GM12878 (cell line): ENCODE results near the gene STX12. TPM values are rescaled to one million over a fixed set of nuclear protein-coding genes. Genes with fewer than 3 reads are reported as not detected.

Experiments
- ASH2L ChIP-seq: fragments of 300-600, 200-600 bp; sonication (generic); IDR thresholded peaks from 2 replicates; pipeline ENCODE4 v1.6.1; 2017; ENCODE audit warnings: low read depth, mild to moderate bottlenecking, borderline replicate concordance
- BCLAF1 ChIP-seq: fragments of 450-650 bp; IDR thresholded peaks from 2 replicates; pipeline ENCODE4 v1.6.1; 2017; ENCODE audit warnings: antibody characterized with exemption, mild to moderate bottlenecking, moderate library complexity
- MTA2 ChIP-seq: fragments of 450-650 bp; IDR thresholded peaks from 2 replicates; pipeline ENCODE4 v1.6.1; 2016; ENCODE audit warnings: low read depth, mild to moderate bottlenecking, moderate library complexity
- MYC ChIP-seq: IDR thresholded peaks from 2 replicates; pipeline ENCODE4 v1.6.1; 2011; ENCODE audit warnings: mild to moderate bottlenecking, low read length, moderate library complexity, inconsistent platforms; ENCODE audit not compliant: insufficient read depth, insufficient replicate concordance, insufficient read length, severe bottlenecking
- REST ChIP-seq: IDR thresholded peaks from 2 replicates; pipeline ENCODE4 v1.6.1; 2012; ENCODE audit warnings: mild to moderate bottlenecking, low read depth, low read length
- SMAD1 ChIP-seq: fragments of 450-650 bp; IDR thresholded peaks from 2 replicates; pipeline ENCODE4 v1.6.1; 2018; ENCODE audit warnings: mild to moderate bottlenecking, low read depth; ENCODE audit not compliant: partially characterized antibody
- STAT1 ChIP-seq: fragments of 450-650 bp; conservative IDR thresholded peaks from 2 replicates; pipeline ENCODE4 v1.6.1; 2014; ENCODE audit warnings: antibody characterized with exemption, mild to moderate bottlenecking
- ZBED1 ChIP-seq: IDR thresholded peaks from 2 replicates; pipeline ENCODE4 v1.6.1; 2016; ENCODE audit warnings: borderline replicate concordance
- ZBTB33 ChIP-seq: fragments of 450-650 bp; IDR thresholded peaks from 2 replicates; pipeline ENCODE4 v1.6.1; 2017; ENCODE audit warnings: mild to moderate bottlenecking
- ZZZ3 ChIP-seq: IDR thresholded peaks from 2 replicates; pipeline ENCODE4 v1.6.1; 2011; ENCODE audit warnings: low read depth; ENCODE audit not compliant: control insufficient read depth, insufficient read length
- polyA plus RNA-seq, 11 experiments: library from polyadenylated mRNA; depleted of rRNA in 4 of 11; unstranded in 6 of 11; stranded (reverse) in 5 of 11; fragments of >200 nt; fragmentation: Nextera tagmentation in 4 of 11; fragmentation: Illumina TruSeq in 1 of 11; extraction: Ambion mirVana in 4 of 11; extraction: Trizol in 1 of 11; gene quantifications; 1 replicate in 1 of 11; 2 replicates in 10 of 11; pipeline versions ENCODE4 v1.2.1 to v1.2.3, GENCODE V29; 2011 to 2016; ENCODE audit warnings: inconsistent platforms in 2 of 11, missing spikeins in 2 of 11, low read depth in 1 of 11
- total RNA-seq, 4 experiments: library from RNA; depleted of rRNA in 3 of 4; stranded (reverse); fragments of >200 nt in 3 of 4; fragmentation: Illumina TruSeq in 1 of 4; extraction: Trizol in 1 of 4; gene quantifications; 2 replicates each; pipeline versions ENCODE4 v1.2.1 to v1.2.3, GENCODE V29; 2013 to 2021

Gene STX12
- total and polyA plus RNA-seq, 10 of the 15 experiments (the other 5 are each of a cell fraction or from before 2014, with no cell fraction given) = 20.2 to 35.0 (median 28.1) TPM

GRCh38 chr1:27849951-27850350 is 76.9 kb downstream of the STX12 start (continued):
- TF ChIP-seq BCLAF1 (no peak), MTA2 (no peak), MYC (no peak), ZBTB33 (no peak), REST (no peak), ZBED1 (no peak), ASH2L (no peak), STAT1 (no peak), SMAD1 (no peak), ZZZ3 (no peak)
